Fibroblast of the aortic adventitia (primary cell): Measurements from ENCODE around the gene COX17. TPM values are rescaled to one million over a fixed set of nuclear protein-coding genes. Genes with fewer than 3 reads are reported as not detected.

ENCODE experiments used
- DNase-seq: peaks from one replicate; pipeline ENCODE4 v3.0.0-alpha.2; 2010; ENCODE audit warnings: low read depth
- H3K4me3 ChIP-seq: 2 replicates; pipeline ENCODE4 v1.5.1; 2011; ENCODE audit warnings: low read depth, mild to moderate bottlenecking, control low read depth, low read length, moderate library complexity
- total RNA-seq: library from RNA; depleted of rRNA; stranded (reverse); fragments of >200 nt; gene quantifications from 2 replicates; pipeline ENCODE4 v1.2.3, GENCODE V29; 2012; ENCODE audit warnings: low replicate concordance
- TF ChIP-seq, protein P1 (sequence below): IDR thresholded peaks from 2 replicates; pipeline ENCODE4 v1.5.1; 2011; ENCODE audit warnings: mild to moderate bottlenecking, low read length, control low read depth, inconsistent platforms; ENCODE audit not compliant: insufficient read depth

The COX17 gene
- total RNA-seq, 1 donor, result 17.0 TPM

DNA sequence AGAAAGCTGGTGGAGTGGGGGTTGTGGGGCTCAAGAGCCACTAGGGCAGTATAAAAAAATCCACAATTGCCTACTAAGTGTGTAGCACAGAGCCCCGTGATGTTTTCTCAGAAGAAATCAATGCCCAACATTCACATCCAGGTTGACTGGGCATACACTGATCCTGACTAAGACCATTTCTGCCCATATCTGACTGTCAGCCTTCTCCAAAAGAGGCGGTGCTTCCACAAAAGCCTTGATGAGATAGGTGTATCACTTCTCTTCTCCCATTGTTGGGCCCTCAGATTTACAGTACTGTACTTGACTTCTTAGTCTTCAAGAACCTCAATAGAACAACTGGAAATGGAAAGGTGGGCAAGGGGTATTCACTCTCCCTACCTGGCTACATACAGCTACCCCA lies 18.2 kb downstream of the COX17 start:
- no peak for DNase-seq
- TF ChIP-seq, protein P1, sequence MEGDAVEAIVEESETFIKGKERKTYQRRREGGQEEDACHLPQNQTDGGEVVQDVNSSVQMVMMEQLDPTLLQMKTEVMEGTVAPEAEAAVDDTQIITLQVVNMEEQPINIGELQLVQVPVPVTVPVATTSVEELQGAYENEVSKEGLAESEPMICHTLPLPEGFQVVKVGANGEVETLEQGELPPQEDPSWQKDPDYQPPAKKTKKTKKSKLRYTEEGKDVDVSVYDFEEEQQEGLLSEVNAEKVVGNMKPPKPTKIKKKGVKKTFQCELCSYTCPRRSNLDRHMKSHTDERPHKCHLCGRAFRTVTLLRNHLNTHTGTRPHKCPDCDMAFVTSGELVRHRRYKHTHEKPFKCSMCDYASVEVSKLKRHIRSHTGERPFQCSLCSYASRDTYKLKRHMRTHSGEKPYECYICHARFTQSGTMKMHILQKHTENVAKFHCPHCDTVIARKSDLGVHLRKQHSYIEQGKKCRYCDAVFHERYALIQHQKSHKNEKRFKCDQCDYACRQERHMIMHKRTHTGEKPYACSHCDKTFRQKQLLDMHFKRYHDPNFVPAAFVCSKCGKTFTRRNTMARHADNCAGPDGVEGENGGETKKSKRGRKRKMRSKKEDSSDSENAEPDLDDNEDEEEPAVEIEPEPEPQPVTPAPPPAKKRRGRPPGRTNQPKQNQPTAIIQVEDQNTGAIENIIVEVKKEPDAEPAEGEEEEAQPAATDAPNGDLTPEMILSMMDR, result no peak
- H3K4me3 ChIP-seq, result no peak overlapping the region

DNA sequence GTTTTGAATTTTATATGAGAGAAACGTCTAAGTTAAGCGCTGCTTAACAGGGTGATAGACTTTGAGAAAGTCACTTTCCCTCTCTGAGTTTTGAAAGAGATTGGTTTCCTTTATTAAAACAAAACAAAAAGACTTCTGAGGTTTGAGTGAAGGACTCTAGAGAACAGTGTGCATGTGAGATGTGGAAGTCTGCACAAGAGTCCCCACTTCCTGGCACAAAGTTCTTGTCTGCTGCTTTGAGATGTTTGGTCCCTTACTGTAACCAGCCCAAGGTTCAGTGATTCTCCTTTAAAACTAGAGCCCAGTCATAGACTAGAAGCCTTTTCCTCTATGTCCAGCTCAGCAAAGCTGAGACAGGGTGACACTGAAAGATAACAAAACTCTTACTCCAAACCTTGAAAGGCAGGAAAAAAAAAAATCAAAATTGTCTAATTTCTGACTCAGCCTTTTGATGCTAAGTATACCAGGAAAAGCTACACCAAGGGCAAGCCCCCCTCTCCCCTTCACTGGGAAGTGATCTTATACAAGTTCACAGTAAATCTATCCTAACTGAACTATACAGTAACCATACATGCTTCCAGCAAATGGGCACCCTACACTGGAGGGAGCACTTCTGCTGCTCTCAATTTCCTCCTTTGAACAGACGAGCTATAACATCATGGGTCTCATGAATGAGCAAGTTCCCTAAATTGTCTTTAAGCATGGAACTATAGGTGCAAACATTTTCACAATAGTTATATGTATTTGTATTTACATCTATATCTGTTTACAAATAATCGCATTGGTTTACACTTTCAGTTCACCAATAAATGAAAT lies 19.1 kb downstream of the COX17 start:
- H3K4me3 ChIP-seq, result no peak overlapping the region
- DNase-seq, result no peak
- TF ChIP-seq, protein P1, result no peak

DNA sequence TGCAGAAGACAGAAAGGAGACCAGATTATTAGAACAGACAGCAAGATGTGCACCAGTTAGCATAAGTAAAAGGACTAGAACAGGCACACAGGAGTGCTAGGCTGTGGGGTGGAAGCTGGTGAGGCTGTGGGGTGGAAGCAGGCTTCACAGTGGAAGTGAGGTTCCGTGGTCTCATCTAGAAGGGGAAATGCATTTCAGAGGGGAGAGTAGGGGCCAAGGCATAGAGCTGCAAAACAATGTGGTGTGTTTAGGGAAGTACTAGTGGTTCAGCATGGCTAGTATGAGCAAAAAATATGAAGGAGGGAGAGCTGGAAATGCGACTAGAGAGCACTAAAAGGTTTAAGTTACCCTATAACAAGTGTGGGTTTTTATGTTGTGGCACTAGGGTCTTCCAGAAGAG lies 23.3 kb downstream of the COX17 start:
- DNase-seq, result no peak
- no peak overlapping the region for H3K4me3 ChIP-seq
- TF ChIP-seq, protein P1, result no peak

DNA sequence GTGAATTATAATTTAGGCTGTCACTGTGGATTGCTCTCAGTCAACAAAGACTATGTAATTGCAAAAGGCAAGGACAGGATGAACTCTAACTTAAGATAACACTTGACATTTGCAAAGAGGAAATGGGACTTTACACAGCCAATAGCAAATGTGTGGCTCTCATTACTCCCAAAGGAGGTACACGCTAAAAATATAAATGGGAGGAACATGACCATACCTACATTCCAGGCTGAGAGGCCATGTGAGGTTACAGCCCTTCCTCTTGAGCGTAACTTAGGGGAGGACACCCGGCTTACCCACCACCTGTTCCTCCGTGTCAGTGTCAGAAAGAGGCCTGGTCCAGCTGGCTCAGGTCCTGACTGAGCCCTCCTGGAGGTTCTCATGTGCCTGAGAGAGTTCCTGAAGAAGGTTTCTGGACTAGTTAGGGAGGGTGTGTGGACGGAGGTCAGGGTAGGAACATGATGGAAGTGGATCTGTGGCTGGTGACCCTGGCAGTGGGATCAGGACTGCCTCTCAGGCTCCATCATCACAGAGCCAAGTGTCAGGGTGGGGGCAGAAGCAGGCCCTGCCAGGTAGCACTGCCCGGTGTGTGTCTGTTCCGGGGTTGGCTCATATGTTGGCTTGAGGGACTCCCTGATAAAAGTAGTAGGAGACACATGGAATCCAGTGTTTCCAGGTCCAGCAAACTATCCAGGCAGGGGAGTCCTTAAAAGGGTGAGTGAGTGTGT lies 24.7 kb downstream of the COX17 start:
- no peak for DNase-seq

DNA sequence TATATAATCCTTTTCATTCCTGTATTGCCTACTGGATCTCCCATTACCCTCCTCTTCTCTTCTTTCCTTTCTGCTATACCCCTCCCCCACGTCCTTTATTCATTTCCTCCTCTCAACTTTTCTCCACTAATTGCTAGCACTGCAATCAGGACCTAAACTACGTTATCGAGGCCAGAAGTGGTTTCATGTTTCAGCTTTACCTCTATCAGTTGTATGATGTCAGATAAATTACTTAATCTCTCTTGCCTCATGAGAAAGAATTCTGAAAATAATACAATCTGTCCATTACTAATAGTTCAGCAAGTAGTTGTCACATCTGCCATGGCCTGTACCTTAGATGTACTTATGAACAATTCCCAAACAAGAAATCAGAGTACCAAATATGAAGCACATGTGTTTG lies 27.4 kb downstream of the COX17 start:
- no peak overlapping the region for H3K4me3 ChIP-seq
- peak; percentile 48 for DNase-seq
- TF ChIP-seq, protein P1, result no peak

More for the DNA sequence above, 24.7 kb downstream of the COX17 start:
- TF ChIP-seq, protein P1, result no peak
- H3K4me3 ChIP-seq, result no peak overlapping the region

DNA sequence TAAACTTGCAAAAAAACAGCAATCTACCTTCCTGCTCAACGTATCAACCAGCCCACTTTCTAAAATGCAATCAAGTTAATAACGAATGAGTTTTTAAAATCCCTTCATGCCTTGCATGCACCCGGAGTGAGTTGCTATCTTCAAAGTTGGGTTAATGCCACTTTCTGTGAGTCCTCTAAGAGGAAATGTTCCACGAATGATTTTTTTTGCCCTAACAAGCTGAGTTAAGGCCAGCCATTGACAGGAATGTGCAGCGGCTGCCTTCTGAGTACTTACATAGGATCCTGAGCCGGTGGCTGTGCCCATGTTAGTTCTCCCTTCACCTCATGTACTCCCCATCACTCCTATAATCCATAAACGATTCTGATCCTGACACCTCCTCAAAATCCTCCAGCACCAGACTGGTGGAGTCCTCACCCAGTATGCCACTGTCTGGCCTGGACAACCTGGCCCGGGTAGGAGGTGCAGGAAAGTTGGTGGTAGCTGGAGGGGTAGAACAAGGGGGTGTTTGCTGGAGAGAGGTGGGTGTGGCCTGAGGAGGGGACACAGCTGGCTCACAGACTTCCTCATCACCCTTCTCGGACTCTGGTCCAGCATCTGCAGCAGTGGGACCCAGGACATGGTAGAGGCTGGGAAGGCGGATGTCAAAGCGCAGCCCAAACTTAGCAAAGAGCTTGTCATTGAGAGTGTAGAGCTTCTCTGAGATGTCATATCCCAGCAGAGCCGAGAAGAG lies 29.2 kb downstream of the COX17 start:
- DNase-seq, result peak; percentile 88
- no peak overlapping the region for H3K4me3 ChIP-seq
- TF ChIP-seq, protein P1, result no peak
